GM21786 (cell line): ENCODE data around the gene ZNF730.
A peak's percentile ranks its signal among the peaks of the same experiment; 100 is the strongest.
"Not testable (repeated sequence)": the region's sequence is repeated elsewhere in the genome, so short reads cannot be mapped to it uniquely, and the experiment has no call there.

Source experiments
- ATAC-seq: cut with Tn5 transposase; IDR thresholded peaks from one replicate; pipeline ENCODE4 v1.9.1; 2021; ENCODE audit not compliant: unreplicated experiment

The ZNF730 gene

DNA sequence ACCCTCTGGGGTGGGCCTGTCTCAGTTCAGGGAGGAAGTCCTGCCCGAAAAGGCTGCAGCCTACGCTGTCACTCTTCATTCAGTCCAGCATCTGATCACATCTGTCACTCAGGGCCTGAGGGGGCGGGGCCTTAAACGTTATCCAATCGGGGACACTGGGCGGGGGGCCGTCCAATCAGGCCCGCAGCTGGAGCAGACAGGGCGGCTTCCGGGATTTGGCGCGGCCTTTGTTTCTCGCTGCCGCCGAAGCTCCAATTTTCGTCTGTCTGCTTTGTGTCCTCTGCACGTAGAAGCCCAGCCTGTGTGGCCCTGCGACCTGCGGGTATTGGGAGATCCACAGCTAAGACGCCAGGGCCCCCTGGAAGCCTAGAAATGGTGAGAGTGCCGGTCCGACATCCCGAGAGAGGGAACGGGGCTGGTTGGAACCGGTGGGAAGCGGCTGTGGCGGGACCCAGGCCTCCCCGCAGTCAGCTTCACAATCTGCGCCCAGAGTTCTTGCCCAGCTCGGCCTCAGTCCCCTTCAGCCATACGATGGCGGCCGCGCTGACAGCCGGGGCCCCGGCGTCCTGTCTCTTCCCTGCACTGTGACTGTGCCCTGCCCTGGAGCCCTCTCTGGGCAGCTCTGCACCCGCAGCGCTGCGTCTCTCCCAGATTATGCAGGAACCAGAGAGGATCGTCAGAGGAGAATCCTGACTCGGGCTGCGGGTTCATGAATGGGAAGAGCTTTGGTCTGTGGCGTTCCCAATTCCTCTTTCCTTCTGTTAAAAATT, at the start of gene ZNF730:
ZNF730 (plus strand) TSS at position 224 of the 770 bp plus-strand sequence; CDS start at position 373, 149 bp downstream.
- ATAC-seq: peak; percentile 96

- ATAC-seq: no peak
Measured at GRCh38 chr19:23070353-23071146, 46.3 kb upstream of the ZNF730 start.

- ATAC-seq: no peak
Measured at GRCh38 chr19:23071147-23071511, 45.7 kb upstream of the ZNF730 start.

DNA sequence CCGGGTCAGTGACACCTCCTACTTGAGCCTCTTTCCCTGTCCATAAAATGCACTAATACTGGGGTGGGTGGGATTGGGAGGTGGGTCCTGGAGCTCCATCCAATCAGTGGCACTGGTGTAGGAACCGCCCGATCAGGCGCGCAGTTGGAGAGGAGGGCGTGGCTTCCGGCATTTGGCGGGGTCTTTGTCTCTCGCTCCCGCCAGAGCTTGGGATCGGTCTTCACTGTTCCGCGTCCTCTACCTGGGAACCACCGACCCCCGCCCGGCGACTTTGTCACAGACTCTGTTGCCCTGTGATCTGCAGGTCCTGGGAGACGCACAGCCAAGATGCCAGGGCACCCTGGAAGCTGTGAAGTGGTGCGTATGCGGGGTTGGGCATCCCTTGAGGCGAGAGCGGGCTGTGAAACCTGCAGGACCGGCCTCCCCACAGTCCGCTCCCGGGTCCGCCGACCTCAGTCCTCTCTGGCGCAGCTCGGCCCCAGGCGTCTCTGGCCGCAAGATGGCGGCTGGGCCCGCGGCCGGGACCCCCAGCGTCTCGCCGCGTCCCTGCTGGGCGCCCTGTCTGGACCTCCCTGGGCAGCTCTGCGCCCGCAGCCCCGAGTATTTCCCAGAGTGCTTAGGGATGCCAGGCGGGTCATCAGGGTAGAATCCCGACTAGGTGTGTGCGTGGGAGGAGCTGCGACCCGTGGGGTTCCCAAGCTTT, 41.6 kb upstream of the ZNF730 start:
- peak; percentile 77 for ATAC-seq

DNA sequence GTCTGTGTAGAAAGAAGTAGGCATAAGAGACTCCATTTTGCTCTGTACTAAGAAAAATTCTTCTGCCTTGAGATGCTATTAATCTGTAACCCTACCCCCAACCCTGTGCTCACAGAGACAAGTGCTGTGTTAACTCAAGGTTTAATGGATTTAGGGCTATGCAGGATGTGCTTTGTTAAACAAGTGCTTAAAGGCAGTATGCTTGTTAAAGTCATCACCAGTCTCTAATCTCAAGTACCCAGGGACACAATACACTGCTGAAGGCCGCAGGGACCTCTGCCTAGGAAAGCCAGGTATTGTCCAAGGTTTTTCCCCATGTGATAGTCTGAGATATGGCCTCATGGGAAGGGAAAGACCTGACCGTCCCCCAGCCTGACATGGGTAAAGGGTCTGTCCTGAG, 39.0 kb upstream of the ZNF730 start:
- not testable (repeated sequence) for ATAC-seq

GRCh38 chr19:23093832-23094231, 23.0 kb upstream of the ZNF730 start:
- ATAC-seq: no peak

DNA sequence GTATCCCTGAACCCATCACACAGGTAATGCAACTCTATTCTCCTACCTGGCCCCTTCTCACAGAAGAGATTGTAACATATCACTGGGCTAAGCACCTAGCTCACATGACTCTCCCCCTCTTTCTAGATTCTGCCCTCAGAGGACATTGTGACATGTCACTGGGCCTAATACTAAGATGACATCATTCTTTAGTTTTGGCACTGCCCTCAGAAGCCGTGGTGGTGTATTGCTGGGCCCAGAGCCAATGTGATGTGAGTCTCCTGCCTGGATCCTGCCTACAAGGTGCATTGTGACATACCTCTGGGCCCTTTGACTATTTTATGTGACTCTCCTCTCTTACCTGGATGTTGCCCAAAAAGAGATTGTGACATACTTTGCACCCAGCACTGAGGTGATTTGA, 21.4 kb upstream of the ZNF730 start:
- no peak for ATAC-seq

- ATAC-seq: no peak
Measured at GRCh38 chr19:23098286-23098685, 18.5 kb upstream of the ZNF730 start.

DNA sequence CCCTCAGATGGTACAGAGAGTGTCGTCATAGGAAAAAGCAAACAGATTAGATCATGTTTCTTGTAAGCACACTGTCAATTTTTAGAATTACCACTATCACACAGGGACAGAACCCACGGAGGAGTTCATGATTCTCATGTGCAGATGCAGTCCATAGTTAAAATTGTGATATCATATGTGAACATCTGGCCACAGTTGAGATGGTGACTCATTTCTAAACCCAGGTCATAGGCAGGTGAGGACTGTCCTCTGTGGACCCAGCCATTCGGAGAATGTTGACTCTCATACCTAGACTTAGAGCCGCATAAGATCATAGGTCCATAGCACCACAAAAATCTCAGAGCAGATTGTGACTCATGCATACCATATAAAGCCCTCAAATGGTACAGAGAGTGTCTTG, 17.8 kb upstream of the ZNF730 start:
- ATAC-seq: no peak

GRCh38 chr19:23099966-23100365, 16.9 kb upstream of the ZNF730 start:
- ATAC-seq: no peak

DNA sequence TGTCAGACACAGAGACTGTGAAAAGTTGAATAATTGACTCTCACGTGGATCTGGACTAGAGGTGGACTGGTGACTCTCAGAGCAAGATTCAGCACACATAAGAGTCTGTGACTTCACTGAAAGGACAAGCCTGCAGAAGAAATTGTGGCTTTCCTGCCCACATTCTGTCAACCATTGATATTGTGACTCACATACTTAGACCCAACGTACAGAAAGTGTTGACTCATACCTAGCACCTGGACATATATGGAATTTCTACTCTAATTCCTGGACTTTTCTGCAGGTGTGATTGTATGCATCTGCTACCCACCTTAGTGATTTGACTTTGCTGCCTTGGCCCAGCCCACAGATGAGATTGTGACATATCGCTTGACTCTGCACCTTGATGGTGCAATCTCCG, 15.6 kb upstream of the ZNF730 start:
- no peak for ATAC-seq

- ATAC-seq: no peak
Measured at GRCh38 chr19:23118400-23118799, 1.6 kb downstream of the ZNF730 start.

DNA sequence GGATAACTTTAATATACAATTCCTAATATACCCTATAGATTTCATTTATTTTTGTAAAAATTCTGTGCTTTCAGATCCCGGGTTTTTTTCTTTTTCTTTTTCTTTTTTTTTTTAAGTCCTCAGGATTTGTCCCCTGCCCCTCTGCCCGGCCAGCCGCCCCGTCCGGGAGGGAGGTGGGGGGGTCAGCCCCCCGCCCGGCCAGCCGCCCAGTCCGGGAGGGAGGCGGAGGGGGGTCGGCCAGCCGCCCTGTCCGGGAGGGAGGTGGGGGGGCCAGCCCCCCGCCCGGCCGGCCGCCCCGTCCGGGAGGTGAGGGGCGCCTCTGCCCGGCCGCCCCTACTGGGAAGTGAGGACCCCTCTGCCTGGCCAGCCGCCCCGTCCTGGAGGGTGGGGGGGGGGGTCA, 17.4 kb downstream of the ZNF730 start:
- ATAC-seq: not testable (repeated sequence)

DNA sequence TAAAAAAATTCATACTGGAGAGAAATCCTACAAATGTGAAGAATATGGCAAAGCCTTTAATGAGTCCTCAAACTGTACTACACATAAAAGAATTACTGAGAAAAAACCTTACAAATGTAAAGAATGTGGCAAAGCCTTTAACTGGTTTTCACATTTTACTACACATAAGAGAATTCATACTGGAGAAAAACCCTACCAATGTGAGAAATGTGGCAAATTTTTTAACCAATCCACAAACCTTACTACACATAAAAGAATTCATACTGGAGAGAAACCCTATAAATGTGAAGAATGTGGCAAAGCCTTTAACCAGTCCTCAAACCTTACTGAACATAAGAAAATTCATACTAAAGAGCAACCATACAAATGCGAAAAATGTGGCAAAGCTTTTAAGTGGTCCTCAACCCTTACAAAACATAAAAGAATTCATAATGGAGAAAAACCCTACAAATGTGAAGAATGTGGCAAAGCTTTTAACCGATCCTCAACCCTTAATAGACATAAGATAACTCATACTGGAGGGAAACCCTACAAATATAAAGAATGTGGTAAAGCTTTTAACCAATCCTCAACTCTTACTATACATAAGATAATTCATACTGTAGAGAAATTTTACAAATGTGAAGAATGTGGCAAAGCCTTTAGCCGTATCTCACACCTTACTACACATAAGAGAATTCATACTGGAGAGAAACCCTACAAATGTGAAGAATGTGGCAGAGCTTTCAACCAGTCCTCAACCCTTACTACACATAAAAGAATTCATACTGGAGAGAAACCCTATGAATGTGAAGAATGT, 29.0 kb downstream of the ZNF730 start:
- ATAC-seq: no peak

DNA sequence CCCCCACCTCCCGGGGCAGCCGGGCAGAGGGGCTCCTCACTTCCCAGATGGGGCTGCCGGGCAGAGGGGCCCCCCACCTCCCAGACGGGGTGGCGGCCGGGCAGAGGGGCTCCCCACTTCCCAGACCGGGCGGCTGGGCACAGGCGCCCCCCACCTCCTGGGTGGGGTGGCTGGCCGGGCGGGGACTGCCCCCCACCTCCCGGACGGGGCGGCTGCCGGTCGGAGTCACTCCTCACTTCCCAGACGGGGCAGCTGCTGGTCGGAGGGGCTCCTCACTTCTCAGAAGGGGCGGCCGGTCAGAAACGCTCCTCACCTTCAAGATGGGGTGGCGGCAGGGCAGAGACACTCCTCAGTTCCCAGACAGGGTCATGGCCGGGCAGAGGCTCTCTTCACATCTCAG, 43.9 kb downstream of the ZNF730 start:
- no peak for ATAC-seq

DNA sequence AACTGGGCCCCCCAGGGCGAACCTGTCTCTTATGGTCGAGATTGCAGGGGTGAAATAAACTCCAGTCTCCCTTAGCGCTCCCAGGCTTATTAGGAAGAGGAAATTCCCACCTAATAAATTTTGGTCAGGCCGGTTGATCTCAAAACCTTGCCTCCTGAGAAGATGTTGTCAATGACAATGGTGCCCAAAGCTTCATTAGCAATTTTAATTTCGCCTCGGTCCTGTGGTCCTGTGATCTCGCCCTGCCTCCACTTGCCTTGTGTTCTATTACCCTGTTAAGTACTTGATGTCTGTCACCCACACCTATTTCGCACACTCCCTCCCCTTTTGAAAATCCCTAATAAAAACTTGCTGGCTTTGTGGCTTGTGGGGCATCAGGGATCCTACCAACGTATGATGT, 51.5 kb downstream of the ZNF730 start:
- ATAC-seq: not testable (repeated sequence)

DNA sequence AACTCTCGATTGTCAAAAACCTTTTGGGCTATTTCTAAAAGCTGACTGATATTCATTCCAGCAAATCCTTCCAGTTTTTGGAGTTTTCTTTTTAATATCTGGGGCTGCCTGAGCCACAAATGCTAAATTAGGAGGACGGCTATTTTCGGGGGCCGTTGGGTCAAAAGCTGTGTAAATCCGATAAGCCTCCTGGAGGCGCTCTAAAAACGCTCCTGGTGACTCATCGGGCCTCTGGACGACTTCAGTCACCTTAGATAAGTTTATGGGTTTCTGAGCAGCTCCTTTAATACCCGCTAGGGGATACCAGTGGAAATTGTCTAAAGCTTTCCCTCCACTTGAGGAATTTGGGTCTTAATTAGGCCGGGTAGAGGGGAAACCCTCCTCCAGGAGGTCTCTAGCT, 66.4 kb downstream of the ZNF730 start:
- no peak for ATAC-seq

- no peak for ATAC-seq
Measured at GRCh38 chr19:23190341-23190740, 73.5 kb downstream of the ZNF730 start.
